ENCODE data around the gene ARMCX2. TPM values are rescaled to one million over a fixed set of nuclear protein-coding genes. Genes with fewer than 3 reads are reported as not detected.

ARMCX2 gene
- total and polyA plus RNA-seq, 2 experiments from 2014 or later: 47.8 to 118 TPM

DNA sequence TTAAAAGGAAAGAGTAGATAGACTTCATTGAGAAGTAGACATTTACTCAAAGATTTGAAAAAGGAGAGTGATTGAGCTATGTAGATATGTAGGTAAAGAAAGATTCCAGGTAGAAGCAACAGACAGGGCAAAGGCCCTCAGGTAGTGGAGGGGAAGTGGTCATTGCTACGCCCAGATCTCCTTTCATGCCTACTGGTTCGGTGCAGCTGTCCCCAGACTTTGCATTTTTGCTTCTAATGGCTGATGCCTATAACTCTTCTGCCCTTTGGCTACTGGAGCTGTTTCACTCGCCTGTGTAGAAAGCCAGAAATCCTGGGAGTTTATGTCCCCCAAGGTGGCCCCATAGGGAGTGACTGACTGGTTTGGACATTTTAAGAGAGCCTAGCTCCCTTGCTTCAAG, 16.9 kb upstream of the ARMCX2 start (continued):
- TF ChIP-seq, protein P1, sequence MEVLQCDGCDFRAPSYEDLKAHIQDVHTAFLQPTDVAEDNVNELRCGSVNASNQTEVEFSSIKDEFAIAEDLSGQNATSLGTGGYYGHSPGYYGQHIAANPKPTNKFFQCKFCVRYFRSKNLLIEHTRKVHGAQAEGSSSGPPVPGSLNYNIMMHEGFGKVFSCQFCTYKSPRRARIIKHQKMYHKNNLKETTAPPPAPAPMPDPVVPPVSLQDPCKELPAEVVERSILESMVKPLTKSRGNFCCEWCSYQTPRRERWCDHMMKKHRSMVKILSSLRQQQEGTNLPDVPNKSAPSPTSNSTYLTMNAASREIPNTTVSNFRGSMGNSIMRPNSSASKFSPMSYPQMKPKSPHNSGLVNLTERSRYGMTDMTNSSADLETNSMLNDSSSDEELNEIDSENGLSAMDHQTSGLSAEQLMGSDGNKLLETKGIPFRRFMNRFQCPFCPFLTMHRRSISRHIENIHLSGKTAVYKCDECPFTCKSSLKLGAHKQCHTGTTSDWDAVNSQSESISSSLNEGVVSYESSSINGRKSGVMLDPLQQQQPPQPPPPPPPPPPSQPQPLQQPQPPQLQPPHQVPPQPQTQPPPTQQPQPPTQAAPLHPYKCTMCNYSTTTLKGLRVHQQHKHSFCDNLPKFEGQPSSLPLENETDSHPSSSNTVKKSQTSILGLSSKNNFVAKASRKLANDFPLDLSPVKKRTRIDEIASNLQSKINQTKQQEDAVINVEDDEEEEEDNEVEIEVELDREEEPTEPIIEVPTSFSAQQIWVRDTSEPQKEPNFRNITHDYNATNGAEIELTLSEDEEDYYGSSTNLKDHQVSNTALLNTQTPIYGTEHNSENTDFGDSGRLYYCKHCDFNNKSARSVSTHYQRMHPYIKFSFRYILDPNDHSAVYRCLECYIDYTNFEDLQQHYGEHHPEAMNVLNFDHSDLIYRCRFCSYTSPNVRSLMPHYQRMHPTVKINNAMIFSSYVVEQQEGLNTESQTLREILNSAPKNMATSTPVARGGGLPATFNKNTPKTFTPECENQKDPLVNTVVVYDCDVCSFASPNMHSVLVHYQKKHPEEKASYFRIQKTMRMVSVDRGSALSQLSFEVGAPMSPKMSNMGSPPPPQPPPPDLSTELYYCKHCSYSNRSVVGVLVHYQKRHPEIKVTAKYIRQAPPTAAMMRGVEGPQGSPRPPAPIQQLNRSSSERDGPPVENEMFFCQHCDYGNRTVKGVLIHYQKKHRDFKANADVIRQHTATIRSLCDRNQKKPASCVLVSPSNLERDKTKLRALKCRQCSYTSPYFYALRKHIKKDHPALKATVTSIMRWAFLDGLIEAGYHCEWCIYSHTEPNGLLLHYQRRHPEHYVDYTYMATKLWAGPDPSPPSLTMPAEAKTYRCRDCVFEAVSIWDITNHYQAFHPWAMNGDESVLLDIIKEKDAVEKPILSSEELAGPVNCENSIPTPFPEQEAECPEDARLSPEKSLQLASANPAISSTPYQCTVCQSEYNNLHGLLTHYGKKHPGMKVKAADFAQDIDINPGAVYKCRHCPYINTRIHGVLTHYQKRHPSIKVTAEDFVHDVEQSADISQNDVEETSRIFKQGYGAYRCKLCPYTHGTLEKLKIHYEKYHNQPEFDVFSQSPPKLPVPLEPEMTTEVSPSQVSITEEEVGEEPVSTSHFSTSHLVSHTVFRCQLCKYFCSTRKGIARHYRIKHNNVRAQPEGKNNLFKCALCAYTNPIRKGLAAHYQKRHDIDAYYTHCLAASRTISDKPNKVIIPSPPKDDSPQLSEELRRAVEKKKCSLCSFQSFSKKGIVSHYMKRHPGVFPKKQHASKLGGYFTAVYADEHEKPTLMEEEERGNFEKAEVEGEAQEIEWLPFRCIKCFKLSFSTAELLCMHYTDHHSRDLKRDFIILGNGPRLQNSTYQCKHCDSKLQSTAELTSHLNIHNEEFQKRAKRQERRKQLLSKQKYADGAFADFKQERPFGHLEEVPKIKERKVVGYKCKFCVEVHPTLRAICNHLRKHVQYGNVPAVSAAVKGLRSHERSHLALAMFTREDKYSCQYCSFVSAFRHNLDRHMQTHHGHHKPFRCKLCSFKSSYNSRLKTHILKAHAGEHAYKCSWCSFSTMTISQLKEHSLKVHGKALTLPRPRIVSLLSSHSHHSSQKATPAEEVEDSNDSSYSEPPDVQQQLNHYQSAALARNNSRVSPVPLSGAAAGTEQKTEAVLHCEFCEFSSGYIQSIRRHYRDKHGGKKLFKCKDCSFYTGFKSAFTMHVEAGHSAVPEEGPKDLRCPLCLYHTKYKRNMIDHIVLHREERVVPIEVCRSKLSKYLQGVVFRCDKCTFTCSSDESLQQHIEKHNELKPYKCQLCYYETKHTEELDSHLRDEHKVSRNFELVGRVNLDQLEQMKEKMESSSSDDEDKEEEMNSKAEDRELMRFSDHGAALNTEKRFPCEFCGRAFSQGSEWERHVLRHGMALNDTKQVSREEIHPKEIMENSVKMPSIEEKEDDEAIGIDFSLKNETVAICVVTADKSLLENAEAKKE (CRISPR knock-in tag; IDR thresholded peaks at IDR 0.05): no peak
- no peak for TF ChIP-seq EZH2 (IDR thresholded peaks at IDR 0.05; ENCODE audit: low read depth, unreplicated experiment)
- no peak for TF ChIP-seq EZH2phosphoT487 (IDR thresholded peaks at IDR 0.05; ENCODE audit: unreplicated experiment)
- no peak for TF ChIP-seq ZNF331 (CRISPR knock-in tag; IDR thresholded peaks at IDR 0.05; ENCODE audit: low read depth)
- TF ChIP-seq ZNF114 (CRISPR knock-in tag; IDR thresholded peaks at IDR 0.05): no peak
- TF ChIP-seq, protein P2, sequence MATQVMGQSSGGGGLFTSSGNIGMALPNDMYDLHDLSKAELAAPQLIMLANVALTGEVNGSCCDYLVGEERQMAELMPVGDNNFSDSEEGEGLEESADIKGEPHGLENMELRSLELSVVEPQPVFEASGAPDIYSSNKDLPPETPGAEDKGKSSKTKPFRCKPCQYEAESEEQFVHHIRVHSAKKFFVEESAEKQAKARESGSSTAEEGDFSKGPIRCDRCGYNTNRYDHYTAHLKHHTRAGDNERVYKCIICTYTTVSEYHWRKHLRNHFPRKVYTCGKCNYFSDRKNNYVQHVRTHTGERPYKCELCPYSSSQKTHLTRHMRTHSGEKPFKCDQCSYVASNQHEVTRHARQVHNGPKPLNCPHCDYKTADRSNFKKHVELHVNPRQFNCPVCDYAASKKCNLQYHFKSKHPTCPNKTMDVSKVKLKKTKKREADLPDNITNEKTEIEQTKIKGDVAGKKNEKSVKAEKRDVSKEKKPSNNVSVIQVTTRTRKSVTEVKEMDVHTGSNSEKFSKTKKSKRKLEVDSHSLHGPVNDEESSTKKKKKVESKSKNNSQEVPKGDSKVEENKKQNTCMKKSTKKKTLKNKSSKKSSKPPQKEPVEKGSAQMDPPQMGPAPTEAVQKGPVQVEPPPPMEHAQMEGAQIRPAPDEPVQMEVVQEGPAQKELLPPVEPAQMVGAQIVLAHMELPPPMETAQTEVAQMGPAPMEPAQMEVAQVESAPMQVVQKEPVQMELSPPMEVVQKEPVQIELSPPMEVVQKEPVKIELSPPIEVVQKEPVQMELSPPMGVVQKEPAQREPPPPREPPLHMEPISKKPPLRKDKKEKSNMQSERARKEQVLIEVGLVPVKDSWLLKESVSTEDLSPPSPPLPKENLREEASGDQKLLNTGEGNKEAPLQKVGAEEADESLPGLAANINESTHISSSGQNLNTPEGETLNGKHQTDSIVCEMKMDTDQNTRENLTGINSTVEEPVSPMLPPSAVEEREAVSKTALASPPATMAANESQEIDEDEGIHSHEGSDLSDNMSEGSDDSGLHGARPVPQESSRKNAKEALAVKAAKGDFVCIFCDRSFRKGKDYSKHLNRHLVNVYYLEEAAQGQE (IDR thresholded peaks at IDR 0.05; ENCODE audit: unreplicated experiment): no peak

Measured in GM23338 (cell line).